T47D (cell line): Measurements from ENCODE around the gene PLSCR5.

Source experiments
- DNase-seq, 2 experiments: peaks; one replicate each; pipeline versions ENCODE4 v3.0.0 to v3.0.0-alpha.2; 2011 to 2012; ENCODE audit warnings: low read depth in 1 of 2, low spot score in 1 of 2
- JUND ChIP-seq: IDR thresholded peaks from 2 replicates; pipeline ENCODE4 v1.6.1; 2012; ENCODE audit warnings: low read depth
- in situ Hi-C: cut with HindIII; loops from 2 replicates; pipeline ENCODE4 v1.10.0; 2016; ENCODE audit warnings: low sequenced_read_pairs, low pct_unique_long_range_greater_than_20kb

The PLSCR5 gene, protein sequence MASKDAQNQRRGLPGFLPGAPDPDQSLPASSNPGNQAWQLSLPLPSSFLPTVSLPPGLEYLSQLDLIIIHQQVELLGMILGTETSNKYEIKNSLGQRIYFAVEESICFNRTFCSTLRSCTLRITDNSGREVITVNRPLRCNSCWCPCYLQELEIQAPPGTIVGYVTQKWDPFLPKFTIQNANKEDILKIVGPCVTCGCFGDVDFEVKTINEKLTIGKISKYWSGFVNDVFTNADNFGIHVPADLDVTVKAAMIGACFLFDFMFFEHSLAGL

GRCh38 chr3:146605106-146605505, at the start of gene PLSCR5:
PLSCR5 (minus strand) TSS chr3:146605346; CDS start chr3:146605212, 134 bp downstream.
- no peak for TF ChIP-seq JUND
- no peak for DNase-seq
- in situ Hi-C loops = no loop called here

DNA sequence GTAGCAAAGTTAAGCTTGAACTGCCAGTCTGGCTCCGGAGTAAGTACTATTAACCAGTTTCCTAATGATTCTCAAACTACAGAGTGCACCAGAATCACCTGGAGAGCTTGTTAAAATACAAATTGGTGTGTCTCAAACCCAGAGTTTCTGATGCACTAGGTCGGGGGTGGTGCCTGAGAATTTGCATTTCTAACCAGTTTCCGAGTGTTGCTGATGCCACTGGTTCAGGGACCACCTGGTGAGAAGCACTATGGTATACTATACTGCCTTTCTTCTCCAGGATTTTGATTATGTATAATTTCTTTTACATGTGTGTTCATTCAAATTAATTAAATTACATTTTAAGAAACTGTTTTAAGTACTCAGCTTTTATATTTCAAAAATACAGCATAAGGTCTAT, 48.8 kb upstream of the PLSCR5 start:
- no peak for DNase-seq
- in situ Hi-C loops = no loop called here
- no peak for TF ChIP-seq JUND

GRCh38 chr3:146650691-146651442, 45.7 kb upstream of the PLSCR5 start:
- no peak for DNase-seq
- in situ Hi-C loops = no loop called here
- no peak for TF ChIP-seq JUND

DNA sequence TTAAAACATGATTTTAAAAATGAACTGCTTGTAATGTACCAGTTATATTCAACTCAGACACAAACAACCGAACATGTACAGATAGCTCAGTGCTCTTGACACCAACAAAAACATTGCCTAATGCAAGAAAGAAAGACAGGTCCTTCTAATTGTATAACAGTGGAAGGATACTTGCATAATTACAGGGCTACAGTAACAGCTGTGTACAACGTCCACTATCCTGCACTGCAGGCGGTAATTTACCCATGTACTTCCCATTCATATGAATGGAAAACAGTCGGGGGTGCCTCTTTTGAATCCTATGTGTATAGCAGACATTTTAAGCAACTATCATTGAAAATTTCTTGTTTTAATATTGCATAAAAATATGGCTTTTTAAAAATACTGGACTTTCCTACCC, 41.1 kb upstream of the PLSCR5 start:
- TF ChIP-seq JUND = no peak
- DNase-seq = no peak

GRCh38 chr3:146640955-146641867, 36.1 kb upstream of the PLSCR5 start:
- TF ChIP-seq JUND = no peak
- DNase-seq = peak; percentile 21 to 76
- in situ Hi-C loops = no loop called here

More for the DNA sequence above, 41.1 kb upstream of the PLSCR5 start:
- in situ Hi-C loops = no loop called here

DNA sequence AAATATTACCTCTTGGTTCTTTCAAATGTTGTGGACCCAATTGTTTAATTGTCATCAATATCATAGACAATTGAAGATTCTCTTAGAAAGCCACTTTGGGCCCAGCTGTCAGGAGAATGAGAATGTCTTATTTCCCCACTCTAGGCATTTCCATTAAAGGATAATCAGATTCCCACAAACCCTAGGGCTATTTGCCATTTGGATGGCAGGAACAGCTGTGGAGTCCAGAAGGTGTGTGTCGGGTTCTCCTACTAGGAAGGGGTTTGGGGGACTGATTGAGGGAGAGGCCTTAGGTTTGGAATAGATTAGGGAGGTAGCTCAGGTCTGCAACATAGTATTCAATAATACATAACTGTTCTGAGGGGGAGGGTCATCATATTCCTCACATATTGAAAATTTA, 35.2 kb upstream of the PLSCR5 start:
- peak in 1 of 2 experiments; percentile 39 for DNase-seq
- in situ Hi-C loops = no loop called here
- TF ChIP-seq JUND = no peak

DNA sequence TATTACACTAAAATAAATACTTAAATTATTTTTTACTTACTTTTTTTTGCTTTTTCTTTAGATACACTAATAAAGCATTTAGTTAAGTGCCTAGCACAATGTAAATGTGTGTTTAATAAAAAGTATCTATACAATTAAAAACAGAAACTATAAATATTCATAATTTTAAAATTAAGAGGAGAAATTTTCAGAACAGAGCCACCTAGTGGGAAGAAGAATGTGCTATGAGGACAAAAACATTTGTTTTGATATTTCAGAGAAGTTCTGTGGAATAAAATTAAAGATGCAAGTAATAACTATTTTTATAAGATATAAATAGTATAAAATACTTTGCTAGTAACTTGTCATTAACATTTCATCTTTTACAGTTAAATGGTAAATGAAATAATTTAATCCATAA, 33.6 kb upstream of the PLSCR5 start:
- no peak for TF ChIP-seq JUND
- peak in 1 of 2 experiments; percentile 12 for DNase-seq
- in situ Hi-C loops = no loop called here

GRCh38 chr3:146637871-146638270, 32.7 kb upstream of the PLSCR5 start:
- in situ Hi-C loops = no loop called here
- TF ChIP-seq JUND = no peak
- DNase-seq = peak in 1 of 2 experiments; percentile 38

GRCh38 chr3:146636881-146637280, 31.7 kb upstream of the PLSCR5 start:
- DNase-seq = no peak
- no peak for TF ChIP-seq JUND
- in situ Hi-C loops = no loop called here

GRCh38 chr3:146634346-146634745, 29.2 kb upstream of the PLSCR5 start:
- no peak for TF ChIP-seq JUND
- in situ Hi-C loops = no loop called here
- no peak for DNase-seq

DNA sequence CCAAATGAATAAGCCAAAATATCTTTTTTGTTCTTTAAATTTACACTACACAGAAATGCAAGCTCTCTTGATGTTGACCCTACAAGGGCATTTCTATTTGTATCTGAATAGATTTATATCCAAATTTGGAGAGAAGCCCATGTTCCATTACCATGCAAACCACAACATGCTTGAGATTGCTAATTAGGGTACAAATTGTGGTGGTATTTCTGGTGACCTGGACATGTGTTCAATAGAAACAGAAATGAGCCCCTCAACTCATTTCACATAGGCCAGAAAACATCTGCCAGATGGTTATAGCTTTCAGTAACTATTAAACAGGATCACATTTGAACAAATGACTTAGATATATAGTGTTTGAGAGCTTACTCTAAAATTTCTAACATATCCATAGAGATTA, 23.5 kb upstream of the PLSCR5 start:
- no peak for DNase-seq
- TF ChIP-seq JUND = no peak
- in situ Hi-C loops = no loop called here

DNA sequence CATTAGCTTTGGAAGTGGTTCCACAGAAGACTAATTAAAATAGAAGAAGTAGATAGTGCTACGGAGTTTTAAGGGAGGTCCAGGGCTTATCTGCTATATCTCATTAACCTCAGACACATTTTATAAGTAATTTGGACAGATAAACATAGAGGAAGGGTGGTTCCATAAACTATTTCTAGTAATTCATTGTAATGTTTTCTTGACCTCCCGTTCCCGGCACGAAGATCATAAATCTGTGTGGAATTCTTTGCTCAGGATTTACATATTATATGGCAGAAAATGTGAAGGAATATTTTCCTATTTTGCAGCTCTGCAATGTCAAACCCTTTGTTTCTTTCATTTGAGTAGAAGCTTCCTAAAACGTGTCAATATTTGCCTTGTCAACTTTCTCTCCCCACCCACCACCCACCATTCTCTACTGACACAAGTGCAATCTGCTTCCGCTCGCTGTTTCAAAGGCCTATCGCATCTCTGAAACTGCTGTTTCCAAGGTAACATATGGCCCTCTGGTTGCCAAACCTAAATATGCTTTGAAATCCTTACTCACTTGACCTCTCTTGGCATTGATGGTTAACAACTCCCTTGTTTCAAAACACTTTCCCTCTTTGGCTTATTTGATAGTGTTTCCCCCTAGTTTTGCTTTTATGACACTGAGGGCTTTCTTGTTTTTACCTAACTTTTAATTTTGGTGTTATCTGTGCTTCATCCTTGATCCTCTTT, 21.4 kb upstream of the PLSCR5 start:
- TF ChIP-seq JUND = no peak
- DNase-seq = no peak
- in situ Hi-C loops = no loop called here
